Measurements from ENCODE around the gene COL26A1.

DNA sequence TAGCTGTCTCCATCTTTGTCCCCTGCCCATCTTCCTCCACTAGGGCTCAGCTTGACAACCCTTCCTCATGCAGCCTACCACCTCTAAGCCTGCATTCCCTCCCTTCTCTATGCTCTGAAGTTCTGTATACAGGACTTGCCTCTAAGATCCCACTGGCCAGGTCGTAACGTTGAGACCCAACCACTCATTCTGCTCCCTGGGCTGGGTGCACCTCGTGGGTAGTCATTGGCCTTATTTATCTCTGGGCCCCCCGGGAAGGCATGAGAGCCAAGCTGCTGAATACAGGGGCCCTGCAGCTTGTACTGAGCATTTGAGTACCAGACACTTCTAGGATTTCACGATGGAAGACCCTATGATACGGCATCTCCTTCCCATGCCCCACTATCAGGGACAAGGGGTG lies 235.3 kb downstream of the COL26A1 start:
- TF ChIP-seq, protein P1, sequence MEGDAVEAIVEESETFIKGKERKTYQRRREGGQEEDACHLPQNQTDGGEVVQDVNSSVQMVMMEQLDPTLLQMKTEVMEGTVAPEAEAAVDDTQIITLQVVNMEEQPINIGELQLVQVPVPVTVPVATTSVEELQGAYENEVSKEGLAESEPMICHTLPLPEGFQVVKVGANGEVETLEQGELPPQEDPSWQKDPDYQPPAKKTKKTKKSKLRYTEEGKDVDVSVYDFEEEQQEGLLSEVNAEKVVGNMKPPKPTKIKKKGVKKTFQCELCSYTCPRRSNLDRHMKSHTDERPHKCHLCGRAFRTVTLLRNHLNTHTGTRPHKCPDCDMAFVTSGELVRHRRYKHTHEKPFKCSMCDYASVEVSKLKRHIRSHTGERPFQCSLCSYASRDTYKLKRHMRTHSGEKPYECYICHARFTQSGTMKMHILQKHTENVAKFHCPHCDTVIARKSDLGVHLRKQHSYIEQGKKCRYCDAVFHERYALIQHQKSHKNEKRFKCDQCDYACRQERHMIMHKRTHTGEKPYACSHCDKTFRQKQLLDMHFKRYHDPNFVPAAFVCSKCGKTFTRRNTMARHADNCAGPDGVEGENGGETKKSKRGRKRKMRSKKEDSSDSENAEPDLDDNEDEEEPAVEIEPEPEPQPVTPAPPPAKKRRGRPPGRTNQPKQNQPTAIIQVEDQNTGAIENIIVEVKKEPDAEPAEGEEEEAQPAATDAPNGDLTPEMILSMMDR (IDR thresholded peaks at IDR 0.05; ENCODE audit: poor library complexity) = no peak
- TF ChIP-seq EZH2 (IDR thresholded peaks at IDR 0.05; ENCODE audit: borderline replicate concordance) = no peak
